Measurements from ENCODE around the gene MIPOL1.

GRCh38 chr14:37278636-37279538 lies 81.2 kb downstream of the MIPOL1 start:
- no peak for TF ChIP-seq CTCF (conservative IDR thresholded peaks at IDR 0.05; ENCODE audit: low read depth, low read length)
- no peak for TF ChIP-seq USF2 (IDR thresholded peaks at IDR 0.05; ENCODE audit: low read depth, low read length)
- no peak for TF ChIP-seq SMC3 (IDR thresholded peaks at IDR 0.05; ENCODE audit: low read depth, low read length)
- no peak for TF ChIP-seq RAD21 (IDR thresholded peaks at IDR 0.05; ENCODE audit: low read length)
- no peak for TF ChIP-seq ELK1 (IDR thresholded peaks at IDR 0.05; ENCODE audit: borderline replicate concordance, low read depth, low read length)
- no peak for TF ChIP-seq BHLHE40 (IDR thresholded peaks at IDR 0.05; ENCODE audit: low read depth, low read length)
- no peak for TF ChIP-seq MAZ (IDR thresholded peaks at IDR 0.05; ENCODE audit: borderline replicate concordance, low read depth, low read length)
- no peak for TF ChIP-seq POLR2A (IDR thresholded peaks at IDR 0.05; ENCODE audit: low read depth, low read length)
- TF ChIP-seq CEBPB (IDR thresholded peaks at IDR 0.05; ENCODE audit: low read depth, low read length): no peak
- TF ChIP-seq RFX5 (IDR thresholded peaks at IDR 0.05; ENCODE audit: low read depth, low read length): no peak
- TF ChIP-seq MAFK (IDR thresholded peaks at IDR 0.05; ENCODE audit: low read depth, low read length): no peak
- no peak for TF ChIP-seq FOS (IDR thresholded peaks at IDR 0.05; ENCODE audit: low read depth, low read length)
